GM19193 (cell line): Measurements from ENCODE around the gene MAP3K2.
A peak's percentile ranks its signal among the peaks of the same experiment; 100 is the strongest.

Source experiments
- POLR2A ChIP-seq: IDR thresholded peaks from 4 replicates; pipeline ENCODE4 v1.6.1; 2011; ENCODE audit not compliant: insufficient read depth, insufficient read length; ENCODE audit errors: extremely low read depth

MAP3K2 gene

GRCh38 chr2:127320586-127321275 is 67.0 kb downstream of the MAP3K2 start:
- no peak for TF ChIP-seq POLR2A

GRCh38 chr2:127320067-127320466 is 67.7 kb downstream of the MAP3K2 start:
- TF ChIP-seq POLR2A: no peak

- no peak for TF ChIP-seq POLR2A
Measured at GRCh38 chr2:127314193-127314988, 73.4 kb downstream of the MAP3K2 start.

- no peak for TF ChIP-seq POLR2A
Measured at GRCh38 chr2:127313406-127313805, 74.4 kb downstream of the MAP3K2 start.

GRCh38 chr2:127310980-127311379 is 76.8 kb downstream of the MAP3K2 start:
- no peak for TF ChIP-seq POLR2A

GRCh38 chr2:127309468-127309867 is 78.3 kb downstream of the MAP3K2 start:
- TF ChIP-seq POLR2A: no peak

GRCh38 chr2:127308586-127309138 is 79.1 kb downstream of the MAP3K2 start:
- no peak for TF ChIP-seq POLR2A

GRCh38 chr2:127305990-127306585 is 81.7 kb downstream of the MAP3K2 start:
- TF ChIP-seq POLR2A: no peak

GRCh38 chr2:127302168-127302567 is 85.6 kb downstream of the MAP3K2 start:
- no peak for TF ChIP-seq POLR2A

- peak; percentile 92 for TF ChIP-seq POLR2A
Measured at GRCh38 chr2:127293748-127294562, 93.8 kb downstream of the MAP3K2 start, which contains the start of gene ERCC3. Gene ERCC3, minus strand, starts transcription at chr2:127294144. Its CDS starts 63 bp downstream, at chr2:127294081.

GRCh38 chr2:127293386-127293747 is 94.4 kb downstream of the MAP3K2 start:
- TF ChIP-seq POLR2A: no peak

- TF ChIP-seq POLR2A: no peak
Measured at GRCh38 chr2:127288274-127288673, 99.5 kb downstream of the MAP3K2 start.

GRCh38 chr2:127283275-127283674 is 104.5 kb downstream of the MAP3K2 start:
- TF ChIP-seq POLR2A: no peak

- TF ChIP-seq POLR2A: no peak
Measured at GRCh38 chr2:127280693-127281092, 107.1 kb downstream of the MAP3K2 start.
